Central memory CD4-positive, alpha-beta T cell (primary cell): Measurements from ENCODE around the gene ARMC6.
A peak's percentile ranks its signal among the peaks of the same experiment; 100 is the strongest.

Experiments used
- DNase-seq: peaks from one replicate; pipeline ENCODE4 v3.0.0; 2022

Gene ARMC6

DNA sequence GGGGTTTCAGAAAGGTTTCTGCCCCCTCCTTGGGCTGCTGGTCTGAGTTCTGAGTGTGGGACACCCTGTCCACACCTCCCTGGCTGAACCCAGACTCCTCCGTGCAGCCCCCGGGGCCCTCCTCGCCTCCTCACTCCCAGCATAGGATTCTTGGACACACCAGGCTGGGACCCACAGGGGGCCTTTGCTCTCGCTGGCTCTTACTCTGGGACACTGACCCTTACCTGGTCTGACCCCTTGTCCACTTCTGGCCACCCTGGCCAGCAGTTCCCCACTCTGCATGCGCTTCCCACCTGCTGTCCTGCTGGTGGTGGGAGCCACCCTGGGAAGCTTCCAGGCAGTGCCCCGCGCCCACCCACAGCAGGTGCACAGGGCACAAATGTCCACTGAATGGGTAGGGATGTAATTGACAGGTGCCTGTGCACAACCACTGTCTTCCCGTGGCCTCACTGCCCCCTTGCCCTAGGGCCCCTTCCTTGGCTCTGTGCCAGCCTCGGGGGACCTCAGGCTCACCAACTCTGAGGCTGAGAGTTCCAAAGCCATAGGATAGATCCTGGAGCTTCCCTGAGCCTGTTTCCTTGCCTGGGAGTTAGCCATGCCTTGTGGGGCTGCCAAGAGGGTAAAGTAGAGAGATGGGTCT is 23.4 kb downstream of the ARMC6 start:
- DNase-seq = no peak

DNA sequence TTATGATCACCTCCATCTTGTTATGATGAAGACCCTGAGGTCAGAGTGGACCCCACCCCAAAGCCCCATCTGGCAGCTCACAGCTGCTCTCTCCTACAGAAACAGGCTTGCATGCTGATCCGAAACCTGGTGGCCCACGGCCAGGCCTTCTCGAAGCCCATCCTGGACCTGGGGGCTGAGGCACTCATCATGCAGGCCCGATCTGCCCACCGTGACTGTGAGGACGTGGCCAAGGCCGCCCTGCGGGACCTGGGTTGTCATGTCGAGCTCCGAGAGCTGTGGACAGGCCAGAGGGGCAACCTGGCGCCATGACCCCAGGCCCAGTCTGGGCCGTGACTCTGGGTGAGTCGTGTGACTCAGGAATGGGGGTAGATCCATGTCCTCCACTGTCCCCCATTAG is 23.9 kb downstream of the ARMC6 start:
- DNase-seq = no peak

DNA sequence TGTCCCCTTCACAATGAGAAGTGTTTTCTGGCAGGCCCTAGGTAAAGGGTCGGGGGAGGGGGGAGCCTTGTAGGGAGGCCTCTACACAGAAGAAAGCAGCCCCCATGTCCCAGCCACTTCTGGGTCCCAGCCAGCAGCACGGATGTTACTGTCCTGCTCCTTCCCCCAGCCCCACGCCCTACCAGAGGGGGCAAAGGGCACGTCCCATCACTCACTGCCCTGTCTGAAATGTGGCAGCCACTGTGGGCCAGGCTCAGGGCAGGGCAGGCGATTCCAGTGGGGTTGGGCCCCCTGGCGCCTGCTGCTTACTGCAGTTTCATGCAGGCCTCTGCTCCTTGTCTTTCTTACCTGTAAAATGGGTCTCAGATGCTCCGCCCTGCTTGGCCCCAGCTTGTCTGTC is 24.3 kb downstream of the ARMC6 start:
- DNase-seq = no peak

DNA sequence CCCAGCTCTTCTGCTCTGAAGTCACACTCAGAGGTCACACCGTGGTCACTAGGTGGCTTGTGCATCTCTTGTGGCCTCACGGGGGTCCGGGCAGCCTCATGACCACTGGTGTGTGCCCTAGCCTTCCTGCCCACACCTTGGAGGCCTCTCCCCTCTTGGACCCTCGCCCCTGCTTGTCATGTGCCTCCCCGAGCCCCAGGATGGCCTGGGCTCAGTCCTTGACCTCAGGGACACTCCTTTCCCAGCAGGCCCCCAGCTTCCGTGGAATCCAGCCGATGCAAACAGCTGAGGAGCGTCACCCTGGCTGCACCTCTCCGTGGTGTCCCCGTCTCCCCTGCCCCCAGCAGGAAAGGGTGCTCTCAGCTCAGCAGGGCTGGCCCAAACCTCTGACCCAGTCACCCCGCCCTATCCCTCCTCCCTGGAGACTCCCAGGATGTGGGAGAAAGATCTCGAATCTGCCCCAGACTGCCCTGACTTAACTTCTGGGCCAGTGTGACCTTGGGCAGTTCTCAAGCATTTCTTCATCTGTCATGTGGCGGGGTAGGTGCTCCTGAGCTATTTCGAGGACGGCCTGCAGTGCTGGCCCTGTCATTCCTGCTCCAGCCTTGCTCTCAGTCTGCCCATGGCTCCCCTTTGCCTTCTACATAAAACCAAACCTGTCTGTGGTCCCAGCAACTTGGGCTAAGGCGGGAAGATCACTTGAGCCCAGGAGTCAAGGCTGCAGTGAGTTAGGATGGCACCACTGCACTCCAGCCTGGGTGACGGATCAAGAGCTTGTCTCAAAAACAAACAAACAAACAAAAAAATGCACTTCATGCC is 25.8 kb downstream of the ARMC6 start:
- no peak for DNase-seq

DNA sequence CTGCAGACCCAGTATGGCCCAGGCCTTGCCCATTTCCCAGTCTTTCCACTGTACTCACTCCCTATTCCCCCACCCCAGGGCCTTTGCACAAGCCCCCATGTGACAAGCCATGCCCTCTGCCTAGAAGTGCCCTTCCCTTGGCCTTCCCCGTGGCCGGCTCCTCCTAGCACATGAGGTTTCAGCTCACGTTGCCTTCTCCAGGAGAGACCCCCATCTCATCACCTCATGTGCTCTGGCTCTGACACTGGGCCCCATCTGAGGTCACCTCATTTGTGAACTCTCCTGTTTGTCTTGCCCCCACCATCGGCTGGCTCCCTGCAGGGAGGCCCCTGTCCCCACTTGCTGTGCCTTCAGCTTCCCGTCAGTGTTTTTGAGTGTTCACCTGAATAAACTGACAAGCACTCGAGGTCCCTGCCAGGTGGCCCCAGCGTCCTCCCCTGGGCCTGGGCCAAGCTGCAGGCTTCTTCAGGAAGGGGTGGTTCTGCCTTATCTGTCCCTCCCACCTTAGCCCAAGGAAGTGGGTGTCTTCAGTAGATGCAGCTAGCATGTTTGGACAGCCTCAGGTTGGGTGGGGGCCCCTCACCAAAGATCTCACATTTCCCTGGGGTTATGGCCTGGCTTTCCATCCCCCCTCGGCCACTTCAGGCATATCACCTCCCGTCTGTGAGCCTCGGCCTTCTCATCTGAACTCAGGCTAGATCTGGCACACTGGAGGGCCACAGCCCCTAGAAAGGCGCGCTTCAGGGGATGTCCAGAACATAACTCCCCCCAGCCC is 26.6 kb downstream of the ARMC6 start:
- DNase-seq = no peak

DNA sequence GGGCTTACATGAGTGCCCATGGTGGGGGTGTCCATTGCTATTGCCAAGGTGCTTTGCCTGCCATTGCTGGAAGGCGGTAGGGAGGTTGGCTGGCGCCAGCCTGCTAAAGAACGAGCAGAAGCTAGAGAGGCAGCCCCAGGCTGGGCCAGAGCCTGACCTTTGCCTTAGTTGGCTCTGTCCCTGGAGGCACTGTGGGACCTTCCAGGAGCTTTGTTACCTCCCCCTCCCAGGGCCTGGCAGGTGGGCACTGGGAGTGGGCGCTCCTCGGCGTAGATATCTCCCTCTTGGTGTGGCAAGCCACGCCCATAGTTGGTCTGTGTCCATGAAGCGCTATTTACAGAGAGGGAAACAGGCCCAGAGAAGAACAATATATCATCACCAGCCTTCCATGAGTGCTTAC is 28.1 kb downstream of the ARMC6 start:
- DNase-seq = no peak

DNA sequence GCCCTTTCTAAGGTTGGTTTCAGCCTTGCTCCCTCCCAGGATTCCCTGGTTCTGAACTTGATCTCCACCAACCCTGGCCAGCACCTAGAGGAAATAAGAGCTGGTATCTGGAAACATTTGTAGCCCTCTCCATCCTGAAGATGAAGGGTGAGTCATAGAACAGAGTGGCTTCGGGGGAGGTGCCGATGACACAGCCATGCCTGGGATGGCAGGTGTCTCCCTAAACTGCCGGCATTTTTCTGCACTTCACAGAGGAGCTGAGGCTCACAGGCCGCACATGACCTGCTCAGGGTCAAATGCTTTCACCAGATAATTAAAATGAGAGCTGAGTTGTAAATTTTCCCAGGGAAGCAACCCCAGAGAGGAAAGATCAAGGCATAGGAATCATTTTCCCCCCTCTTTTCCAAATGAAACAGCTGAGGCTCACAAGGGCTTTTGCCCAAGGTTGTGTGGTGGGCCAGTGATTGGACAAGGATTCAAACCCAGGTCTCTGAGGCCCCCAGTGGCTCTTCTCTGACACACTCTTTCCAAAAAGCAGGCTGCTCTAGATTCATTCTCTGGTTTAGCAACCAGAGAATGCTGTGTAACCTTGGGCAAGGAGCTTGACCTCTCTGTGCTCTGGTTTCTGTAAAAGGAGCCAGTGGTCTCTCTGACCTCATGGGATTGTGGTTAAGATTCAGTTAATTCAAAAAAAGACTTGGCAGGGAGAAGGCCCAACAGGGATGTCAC is 29.2 kb downstream of the ARMC6 start:
- DNase-seq = no peak

DNA sequence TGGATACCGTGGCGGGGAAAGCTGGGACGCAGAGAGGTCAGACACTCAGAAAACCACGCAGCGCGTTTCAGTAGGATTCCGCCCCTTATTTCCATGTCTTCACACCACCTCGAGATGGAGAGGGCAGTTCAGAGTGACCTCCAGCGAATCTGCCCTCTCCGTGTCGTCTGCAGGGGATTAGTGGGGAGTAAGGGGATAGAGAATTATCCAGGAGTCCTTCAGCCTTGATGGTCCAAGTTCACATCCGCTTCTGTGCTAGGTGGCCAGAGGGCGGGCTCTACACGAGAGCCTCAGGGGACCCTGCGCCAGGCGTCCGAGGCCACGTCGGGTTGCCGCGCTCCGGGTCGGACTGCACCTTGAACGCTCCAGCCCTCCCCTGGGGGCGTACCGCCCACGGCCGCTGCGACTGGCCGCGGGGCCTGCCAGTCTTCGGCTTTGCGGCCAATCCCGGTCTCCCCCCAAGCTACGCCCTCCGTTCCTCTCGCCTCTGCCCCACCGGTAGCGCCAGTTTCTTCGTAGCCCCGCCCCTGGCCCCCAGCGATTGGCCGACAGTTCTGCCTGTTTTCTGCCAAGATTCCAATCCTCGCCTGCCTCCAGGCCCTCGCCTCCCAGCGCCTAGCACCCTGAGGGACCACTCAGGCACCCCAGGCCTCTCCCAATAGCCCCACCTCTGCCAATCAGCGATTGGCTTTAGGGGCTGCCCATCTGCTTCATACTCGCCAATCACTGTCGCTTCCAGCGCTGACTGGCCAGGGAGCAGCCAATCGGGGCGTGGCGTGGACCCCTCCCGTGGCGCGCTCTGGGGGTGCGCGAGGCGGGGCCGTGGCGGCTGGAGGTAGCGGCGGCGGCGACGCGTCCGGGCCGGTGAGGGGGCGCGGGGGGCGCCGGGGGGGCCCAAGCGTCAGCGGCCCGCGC is 30.0 kb downstream of the ARMC6 start, which contains the start of gene SLC25A42:
SLC25A42 (plus strand) TSS at position 812 of the 915 bp plus-strand sequence. CDS start 32,131 bp downstream, outside the sequence.
- DNase-seq = peak; percentile 100

DNA sequence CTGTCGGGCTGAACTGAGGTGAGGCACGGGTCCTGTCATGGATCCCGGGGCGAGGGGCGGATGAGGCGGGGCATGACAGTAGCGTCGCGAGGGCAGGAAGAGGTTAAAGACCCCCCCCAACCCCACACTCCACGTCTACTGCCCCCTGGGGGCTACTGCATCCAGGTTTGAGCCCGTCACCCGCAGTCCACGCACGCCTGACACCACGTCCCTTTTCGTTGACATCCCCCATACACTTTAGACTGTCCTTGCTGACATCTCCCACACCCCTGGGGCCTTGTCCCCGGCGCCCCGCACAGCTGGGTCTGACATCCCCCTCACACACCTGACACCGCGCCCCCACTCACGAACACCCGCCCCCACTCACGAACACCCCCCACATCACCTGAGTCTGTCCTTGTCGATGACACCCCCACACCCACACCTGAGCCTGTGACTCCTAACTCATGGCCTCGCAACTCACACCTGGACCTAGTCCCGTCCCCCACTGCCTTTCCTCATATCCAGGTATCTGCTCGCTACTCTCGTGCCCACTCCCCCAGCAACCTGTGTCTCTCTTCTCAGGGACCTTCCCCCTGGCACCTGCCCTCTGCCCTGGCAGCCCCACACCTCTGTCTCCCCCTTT is 30.8 kb downstream of the ARMC6 start:
- DNase-seq = no peak

DNA sequence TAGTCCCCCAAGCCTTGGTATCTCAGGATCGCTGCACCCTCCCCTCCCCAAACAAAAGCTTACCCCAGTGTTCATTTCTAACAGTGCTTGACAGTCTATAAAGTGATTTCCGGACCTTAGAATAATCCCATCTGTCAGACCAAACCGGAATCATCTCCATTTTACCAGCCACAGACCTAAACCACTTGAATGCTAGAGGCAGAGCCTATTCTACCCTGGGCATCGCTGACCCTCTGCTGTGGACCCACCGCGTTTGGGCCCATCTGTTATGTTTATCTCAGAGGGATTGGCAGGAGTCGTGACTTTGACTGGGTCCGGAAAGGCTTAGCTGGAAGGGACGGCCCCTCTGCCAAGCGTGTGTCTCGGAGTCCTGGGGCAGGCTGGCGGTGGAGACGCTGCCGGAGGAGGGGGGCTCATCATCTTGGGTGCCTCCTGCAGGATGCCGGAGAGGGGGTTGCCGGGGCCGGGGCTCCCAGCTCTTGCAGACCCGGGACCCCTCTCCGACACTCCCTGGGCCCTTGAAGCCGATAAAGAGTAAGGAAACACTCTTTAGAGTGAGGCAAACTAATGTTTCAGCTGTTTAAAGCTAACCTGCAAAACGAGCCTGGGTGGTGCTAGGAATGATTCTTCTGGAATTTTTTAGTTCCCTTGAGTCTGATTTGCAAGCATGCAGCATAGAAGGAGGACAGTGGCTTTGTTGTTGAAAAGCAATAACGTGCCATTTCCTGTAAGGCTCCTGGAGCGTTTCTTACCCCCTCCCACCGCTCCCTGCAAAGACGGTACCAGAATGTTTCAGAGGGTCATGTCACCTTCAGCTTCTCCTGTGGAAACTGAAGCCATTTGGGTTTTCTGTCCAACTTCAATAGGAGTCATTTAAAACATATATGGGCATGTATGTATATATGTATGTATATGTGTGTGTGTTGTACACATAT is 31.7 kb downstream of the ARMC6 start:
- DNase-seq = peak; percentile 21

DNA sequence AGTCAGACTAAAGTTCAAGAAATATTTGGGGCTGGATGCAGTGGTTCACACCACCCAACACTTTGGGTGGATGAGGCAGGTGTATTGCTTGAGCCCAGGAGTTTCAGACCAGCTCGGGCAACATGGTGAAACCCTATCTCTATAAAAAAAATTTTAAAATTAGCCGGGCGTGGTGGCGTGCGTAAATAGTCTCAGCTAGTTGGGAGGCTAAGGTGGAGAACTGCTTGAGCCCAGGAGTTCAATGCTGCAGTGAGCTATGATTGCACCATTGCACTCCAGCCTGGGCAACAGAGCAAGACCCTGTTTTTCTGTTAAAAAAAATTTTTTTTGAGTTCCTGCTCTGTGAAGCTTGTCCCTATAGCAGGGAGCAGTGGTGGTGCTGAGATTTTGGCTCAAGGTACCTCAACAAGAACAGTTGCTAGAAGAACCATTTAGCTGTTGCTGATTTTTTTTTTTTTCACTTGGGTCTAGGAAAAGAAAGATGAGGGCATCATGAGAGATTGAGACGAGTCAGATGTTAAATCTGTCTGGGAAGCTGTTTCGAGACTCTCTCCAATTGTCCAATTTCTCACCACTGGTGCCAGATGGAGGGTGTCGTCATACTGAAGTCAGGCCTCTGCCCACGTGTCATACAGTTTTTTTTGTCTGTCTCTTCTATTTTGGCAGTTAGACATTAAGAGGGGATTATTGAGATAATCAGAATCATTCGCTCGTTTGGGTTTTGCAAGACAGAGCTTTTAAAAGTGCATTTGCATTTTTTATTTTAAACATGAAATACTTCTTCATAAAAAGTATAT is 34.1 kb downstream of the ARMC6 start:
- no peak for DNase-seq

DNA sequence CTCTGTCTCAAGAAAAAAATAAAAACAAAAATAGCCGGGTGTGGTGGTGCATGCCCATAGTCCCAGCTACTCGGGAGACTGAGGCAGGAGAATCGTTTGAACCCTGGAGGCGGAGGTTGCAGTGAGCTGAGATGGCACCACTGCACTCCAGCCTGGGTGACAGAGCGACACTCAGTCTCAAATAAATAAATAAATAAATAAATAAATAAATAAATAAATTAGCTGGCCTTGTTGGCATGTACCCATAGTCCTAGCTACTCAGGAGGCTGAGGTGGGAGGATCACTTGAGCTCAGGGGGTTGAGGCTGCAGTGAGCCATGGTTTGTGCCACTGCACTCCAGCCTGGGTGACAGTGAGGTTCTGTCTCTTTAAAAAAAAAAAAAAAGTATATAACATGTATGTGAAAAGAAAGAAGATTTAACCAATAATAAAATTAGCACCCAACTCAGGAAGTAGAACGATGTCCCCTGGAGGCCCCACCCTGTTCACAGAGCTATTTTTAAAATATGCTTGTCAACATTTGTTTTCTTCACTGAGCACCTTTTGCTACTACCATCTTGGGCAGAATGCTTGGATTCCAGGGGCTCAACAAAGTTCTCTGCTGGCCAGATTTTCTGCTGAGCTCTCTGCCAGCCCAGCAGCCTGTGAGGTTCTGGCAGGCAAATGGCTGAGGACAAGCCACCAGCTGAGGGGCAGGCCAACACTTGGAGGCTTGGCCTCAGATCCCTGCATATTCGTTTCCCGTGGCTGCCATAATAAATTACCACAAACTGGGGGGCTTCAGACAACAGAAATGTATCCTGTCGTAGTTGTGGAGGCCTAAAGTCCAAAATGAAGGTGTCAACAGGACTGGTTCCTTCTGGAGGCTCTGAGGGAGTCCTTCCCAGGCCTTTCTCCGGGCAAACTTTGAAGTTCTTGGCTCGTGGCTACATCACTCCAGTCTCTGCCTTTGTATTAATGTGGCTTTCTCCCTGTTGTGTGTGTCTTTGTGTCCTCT is 35.6 kb downstream of the ARMC6 start:
- no peak for DNase-seq

DNA sequence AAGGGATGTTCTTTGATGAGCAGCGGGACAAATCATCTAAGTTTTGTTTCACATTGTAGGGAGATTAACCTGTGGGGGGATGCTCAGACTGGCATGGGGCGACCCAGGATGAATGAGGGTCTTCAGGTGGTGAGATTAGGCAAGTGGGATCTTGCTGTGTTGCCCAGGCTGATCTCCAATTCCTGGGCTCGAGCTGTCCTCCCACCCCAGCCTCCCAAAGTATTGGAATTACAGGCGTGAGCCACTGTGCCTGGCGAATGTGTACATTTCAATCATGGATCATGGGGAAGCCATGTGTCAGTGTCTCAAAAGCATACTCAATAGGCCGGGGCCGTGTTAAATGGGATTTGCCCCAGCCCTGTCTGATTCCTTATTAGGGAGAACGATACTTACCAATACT is 38.5 kb downstream of the ARMC6 start:
- no peak for DNase-seq

DNA sequence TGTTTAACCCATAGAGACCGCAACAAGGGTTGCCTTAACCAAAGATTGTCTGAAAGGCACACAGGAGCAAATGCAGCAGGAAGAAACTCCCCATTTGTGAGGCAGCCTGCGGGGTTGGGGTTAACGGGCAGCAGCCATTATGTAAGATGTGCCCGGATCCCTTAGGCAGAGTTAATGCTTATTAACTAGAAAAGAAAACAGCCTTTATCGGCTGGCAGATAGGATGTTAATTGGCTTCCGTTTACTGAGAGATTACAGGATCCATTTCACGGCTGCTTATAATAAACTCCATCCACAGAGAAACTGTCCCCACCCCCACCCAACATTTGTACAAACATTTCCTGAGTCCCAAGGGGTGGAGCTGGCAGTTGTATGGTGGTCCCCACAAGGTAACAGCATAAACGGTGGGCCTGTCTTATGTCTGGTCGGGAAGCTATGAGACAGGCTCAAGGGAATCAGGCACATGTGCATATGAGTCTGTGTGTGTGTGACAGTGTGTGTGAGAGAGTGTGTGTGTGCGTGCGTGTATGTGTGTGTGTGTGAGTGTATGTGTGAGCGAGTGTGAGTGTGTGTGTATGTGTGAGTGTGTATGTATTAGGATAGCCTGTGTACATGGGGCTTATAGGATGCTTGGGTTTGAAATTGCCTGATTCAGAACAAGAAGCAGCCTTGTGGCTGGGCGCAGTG is 40.9 kb downstream of the ARMC6 start:
- DNase-seq = no peak

DNA sequence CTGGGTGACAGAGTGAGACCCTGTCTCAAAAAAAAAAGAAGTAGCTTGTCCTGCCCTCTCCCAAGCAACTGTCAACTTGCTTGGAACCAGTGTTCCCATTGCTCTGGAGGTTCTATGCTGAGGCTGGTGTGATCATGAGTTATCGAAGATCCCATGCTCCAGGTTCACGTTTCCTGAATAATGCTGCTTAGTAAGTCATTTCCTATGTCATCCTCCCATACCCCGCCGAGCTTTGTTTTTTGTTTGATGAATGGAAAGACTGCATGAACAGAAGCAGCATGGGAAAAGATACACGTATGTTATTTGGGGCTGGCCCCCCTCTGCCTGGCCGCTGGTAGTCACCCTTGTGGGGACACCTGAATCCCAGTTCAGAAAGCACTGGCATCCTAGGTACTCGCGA is 41.7 kb downstream of the ARMC6 start:
- no peak for DNase-seq

DNA sequence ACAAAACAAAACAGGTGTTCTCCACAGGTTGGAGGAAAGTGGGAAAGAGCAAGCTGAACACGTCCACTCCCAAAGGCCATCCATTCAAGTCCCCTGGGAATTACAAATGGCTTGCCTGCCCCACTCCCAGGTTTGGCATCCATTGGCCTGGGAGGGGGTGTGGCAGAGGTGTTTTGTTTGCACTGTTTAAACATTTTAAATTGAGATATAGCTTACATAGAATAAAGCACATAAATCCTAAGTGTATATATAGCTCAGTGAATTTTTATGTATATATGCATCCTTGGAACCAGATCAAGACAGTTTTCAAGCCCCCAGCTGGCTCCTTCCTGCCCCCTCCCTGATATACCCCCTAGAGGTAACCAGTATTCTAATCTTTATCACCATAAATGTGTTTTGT is 43.1 kb downstream of the ARMC6 start:
- DNase-seq = no peak

DNA sequence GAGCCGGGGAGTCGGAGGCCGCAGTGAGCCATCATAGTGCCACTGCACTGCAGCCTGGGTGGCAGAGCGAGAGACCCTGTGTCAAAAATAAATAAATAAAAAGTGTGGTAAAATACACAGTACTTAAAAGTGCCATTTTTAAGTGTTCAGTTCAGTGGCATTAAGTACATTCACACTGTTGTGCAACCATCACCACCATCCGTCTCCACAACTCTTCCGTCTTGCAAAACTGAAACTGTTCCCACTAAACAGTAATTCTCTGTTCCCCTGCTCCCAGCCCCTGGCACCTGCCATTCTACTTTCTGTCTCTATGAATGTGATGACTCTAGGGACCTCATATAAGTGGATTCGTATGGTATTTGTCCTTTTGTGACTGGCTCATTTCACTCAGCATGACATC is 43.7 kb downstream of the ARMC6 start:
- DNase-seq = no peak
